ENCODE data around the gene RRM1.
"Not testable (repeated sequence)": the region's sequence is repeated elsewhere in the genome, so short reads cannot be mapped to it uniquely, and the experiment has no call there.

The RRM1 gene

GRCh38 chr11:4140067-4140636 lies 45.6 kb downstream of the RRM1 start:
- no peak for DNase-seq (ENCODE audit: low read depth)

GRCh38 chr11:4146070-4146771 lies 51.6 kb downstream of the RRM1 start:
- no peak for DNase-seq (ENCODE audit: low read depth)

GRCh38 chr11:4146772-4147098 lies 52.1 kb downstream of the RRM1 start:
- no peak for DNase-seq (ENCODE audit: low read depth)

GRCh38 chr11:4154503-4154902 lies 59.9 kb downstream of the RRM1 start:
- DNase-seq (ENCODE audit: low read depth): no peak

- no peak for DNase-seq (ENCODE audit: low read depth)
Measured at GRCh38 chr11:4156571-4156970, 62.0 kb downstream of the RRM1 start.

GRCh38 chr11:4158818-4159217 lies 64.2 kb downstream of the RRM1 start:
- not testable (repeated sequence) for DNase-seq (ENCODE audit: low read depth)

GRCh38 chr11:4161305-4161704 lies 66.7 kb downstream of the RRM1 start:
- no peak for DNase-seq (ENCODE audit: low read depth)

- no peak for DNase-seq (ENCODE audit: low read depth)
Measured at GRCh38 chr11:4164884-4165590, 70.4 kb downstream of the RRM1 start.

- no peak for DNase-seq (ENCODE audit: low read depth)
Measured at GRCh38 chr11:4167292-4167691, 72.7 kb downstream of the RRM1 start.

GRCh38 chr11:4167758-4168157 lies 73.2 kb downstream of the RRM1 start:
- no peak for DNase-seq (ENCODE audit: low read depth)

- DNase-seq (ENCODE audit: low read depth): not testable (repeated sequence)
Measured at GRCh38 chr11:4175620-4176350, 81.2 kb downstream of the RRM1 start.

- no peak for DNase-seq (ENCODE audit: low read depth)
Measured at GRCh38 chr11:4178813-4179662, 84.4 kb downstream of the RRM1 start.

- no peak for DNase-seq (ENCODE audit: low read depth)
Measured at GRCh38 chr11:4180441-4181183, 86.0 kb downstream of the RRM1 start.

- DNase-seq (ENCODE audit: low read depth): no peak
Measured at GRCh38 chr11:4181782-4182721, 87.5 kb downstream of the RRM1 start.

GRCh38 chr11:4183410-4184057 lies 88.9 kb downstream of the RRM1 start:
- DNase-seq (ENCODE audit: low read depth): no peak

- DNase-seq (ENCODE audit: low read depth): no peak
Measured at GRCh38 chr11:4184163-4184916, 89.7 kb downstream of the RRM1 start.

GRCh38 chr11:4185561-4185960 lies 91.0 kb downstream of the RRM1 start:
- no peak for DNase-seq (ENCODE audit: low read depth)

GRCh38 chr11:4186464-4187054 lies 92.0 kb downstream of the RRM1 start:
- DNase-seq (ENCODE audit: low read depth): no peak

Measured in T follicular helper cell (primary cell).